Activated naive CD4-positive, alpha-beta T cell (primary cell): Measurements from ENCODE around the gene ELF2.
"Not testable (repeated sequence)": the region's sequence is repeated elsewhere in the genome, so short reads cannot be mapped to it uniquely, and the experiment has no call there.

Experiments
- DNase-seq, 4 experiments: peaks; one replicate each; lab custom pipeline; 2025; lab: John Stamatoyannopoulos, UW

The ELF2 gene

DNA sequence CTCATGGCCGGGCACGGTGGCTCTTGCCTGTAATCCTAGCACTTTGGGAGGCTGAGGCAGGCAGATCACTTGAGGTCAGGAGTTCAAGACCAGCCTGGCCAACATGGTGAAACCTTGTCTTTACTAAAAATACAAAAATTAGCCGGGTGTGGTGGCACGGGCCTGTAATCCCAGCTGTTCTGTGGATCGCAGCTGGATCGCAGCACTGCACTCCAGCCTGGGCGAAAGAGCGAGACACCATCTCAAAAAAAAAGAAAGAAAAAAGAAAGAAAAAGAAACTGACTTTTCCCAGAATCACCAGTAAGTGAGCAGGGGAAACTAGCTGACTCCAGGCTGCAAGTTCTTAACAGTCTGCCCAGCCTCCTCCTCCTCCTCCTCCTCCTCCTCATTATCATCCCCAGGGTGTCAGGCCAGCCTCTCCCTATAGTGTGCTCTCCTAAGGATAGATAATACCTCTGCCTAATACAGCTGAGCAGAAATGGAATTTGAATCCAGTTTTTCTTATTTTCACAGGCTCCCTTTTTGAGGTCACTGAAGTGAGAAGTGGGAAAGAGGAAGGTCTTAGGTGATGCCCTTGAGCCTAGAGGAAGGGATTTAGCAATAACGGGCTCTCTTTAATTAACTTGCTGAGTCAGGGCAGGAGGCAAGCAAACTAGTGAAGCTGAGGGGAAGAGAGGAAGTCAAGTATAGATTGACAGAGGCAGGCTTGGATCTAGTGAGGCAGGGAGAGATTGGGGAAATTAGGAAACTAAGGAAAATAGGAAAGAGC is 11.8 kb upstream of the ELF2 start:
- DNase-seq: no peak

DNA sequence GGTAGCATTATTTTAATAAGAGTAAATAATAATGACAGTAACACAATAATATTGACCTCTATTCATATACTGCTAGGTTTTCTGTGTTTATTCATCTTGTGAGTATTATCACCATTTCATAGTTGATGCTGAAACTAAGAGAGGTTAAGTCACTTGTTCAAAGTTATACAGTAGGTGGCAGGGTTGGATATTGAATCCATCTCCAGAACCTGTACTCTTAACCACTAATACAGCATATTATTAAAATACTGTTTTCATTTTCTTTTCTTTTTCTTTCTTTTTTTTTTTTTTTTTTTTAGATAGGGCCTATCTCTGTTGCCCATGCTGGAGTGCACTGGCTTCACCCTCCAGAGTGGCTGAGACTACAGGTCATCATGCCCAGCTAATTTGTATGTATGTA is 7.1 kb upstream of the ELF2 start:
- DNase-seq: no peak

DNA sequence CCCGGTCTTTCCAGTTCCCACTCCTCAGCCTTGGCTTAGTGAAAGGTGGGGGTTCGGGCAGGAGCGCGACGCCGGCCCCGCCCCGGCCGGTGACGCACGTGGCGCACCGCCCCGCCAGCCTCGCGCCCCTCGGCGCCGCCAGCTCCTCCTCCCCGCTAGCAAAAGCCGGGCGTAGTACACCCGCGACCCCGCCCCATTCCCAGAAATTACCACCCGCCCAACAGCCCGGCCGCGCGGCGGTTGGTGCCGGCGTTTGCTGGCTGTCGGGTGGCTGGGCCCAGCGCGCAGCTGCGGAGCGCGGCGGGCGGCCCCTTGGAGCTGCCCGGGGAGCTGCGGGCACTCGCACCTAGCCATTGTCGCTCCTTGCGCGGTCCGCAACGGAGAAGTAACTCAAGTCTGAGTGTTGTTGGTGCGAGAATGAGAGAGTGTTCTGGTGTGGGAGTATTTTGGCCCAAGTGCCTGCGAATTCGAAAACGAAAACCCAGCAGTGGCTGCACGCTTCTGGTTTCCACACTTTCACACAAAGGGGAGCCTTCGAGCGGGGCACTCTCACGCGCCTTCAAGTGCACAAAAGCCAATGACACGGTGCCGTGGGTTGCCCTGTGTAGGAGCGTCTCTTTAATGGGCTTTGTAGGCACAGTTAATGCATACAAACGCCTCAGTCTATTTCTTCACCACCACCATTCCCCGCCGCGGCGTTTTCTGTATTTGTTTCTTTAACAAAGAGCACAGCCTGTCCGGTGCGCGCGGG is 1.0 kb upstream of the ELF2 start:
- peak; percentile 65 to 90 (median 74) for DNase-seq

DNA sequence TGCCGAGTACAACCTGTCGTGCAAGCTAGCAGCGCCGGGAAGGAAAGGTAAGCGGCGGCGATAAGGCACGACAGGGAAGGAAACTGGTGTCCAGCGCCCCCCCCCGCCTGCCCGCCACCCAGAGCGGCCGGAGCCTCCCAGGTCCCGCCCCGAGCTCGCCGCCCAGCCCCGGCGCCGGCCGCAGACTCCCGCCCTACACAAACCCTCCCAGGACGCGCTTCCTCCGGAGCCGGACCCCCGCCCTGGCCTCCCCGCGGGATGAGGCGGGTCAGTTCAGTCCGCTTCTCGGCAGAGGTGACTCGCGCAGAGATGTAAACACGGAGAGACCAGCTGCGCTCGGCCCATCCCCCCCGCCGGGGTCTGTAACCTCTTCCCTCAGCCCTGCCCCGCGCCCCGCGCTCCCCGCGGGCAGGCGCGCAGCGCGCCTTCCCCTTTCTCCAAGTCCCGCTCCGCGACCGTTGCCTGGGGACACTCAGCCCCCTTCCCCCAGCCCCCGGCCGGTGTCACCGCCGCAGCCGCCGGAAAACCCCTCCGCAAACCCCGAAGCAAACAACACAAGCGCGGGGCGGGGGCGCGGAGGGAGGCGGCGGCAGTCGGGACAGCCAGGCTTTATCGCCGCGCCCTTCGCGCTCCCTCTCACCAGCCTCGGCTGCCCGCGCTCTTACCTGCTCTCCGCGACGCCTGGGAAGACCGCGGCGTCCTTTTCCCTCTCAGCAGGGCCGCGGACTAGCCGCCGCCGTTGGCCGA is 543 bp downstream of the ELF2 start:
- DNase-seq: peak; percentile 35 to 63 (median 42)

DNA sequence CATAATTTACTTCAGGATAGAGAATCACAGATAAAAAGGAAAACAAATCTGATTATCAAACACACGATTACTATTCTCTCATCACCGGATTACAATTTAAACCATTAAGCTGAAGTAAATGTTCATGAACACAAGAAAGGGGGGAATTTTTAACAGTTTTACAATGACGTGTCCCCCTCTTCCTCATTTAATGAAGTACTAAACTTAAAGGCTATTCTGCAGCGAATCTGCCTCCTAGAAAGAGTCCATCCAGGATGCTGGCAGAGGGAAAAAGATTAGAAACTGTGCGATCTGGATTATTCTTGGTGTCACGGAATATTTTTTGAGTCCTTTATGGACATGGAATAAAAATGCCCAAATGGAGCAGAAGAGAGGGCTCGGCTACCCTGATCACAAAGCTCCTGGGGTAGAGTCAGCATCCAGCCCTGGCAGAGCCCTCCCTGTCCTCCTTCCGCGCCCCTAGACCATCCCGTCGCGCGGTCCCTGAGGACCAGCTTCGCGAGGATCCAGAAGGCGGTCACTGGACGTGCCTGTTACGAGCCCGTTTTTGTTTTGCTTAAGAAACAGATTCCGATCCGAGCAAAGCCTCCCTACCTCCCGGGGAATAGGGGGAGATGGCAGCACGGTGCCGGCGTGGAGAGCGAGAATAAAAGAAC is 1.2 kb downstream of the ELF2 start:
- no peak for DNase-seq

DNA sequence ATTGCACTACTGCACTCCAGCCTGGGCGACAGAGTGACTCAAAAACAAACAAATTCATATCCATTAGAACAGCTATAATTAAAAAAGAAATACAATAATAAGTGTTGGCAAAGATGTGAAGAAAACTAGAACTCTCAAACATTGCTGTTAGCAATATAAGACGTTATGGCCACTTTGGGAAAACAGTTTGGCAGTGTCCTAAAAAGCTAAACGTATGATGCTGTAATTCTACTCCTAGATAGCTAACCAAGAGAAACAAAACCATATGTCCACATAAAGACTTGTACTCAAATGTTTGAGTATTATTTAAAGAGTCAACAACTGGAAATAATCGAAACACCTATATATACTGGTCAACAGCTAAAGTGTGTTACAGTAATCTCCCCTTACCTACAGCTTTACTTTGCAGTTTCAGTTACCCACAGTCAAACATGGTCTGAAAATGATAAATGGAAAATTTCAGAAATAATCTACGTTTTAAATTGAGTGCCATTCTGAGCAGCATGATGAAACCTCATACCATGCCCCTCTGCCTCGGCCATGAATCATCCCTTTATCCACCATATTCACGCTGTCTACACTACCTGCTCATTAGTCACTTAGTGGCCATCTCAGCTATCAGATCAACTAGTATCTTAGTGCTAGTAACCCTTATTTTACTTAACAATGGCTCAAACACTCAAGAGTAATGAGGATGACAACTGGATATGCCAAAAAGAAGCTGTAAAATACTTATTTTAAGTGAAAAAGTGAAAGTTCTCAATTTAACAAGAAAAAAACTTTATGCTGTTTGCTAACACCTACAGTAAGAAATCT is 4.9 kb downstream of the ELF2 start:
- no peak for DNase-seq

DNA sequence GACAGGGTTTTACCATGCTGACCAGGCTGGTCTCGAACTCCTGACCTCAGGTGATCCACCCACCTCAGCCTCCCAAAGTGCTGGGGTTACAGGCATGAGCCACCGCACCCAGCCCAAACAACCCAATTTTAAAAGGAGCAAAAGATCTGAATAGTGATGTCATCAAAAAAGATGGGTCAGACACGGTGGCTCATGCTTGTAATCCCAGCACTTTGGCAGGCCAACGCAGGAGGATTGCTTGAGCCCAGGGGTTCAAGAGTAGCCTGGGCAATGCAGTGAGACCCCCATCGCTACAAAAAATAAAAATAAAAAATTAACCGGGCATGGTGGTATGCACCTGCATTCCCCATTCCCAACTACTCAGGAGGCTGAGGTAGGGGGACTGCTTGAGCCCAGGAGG is 6.1 kb downstream of the ELF2 start:
- no peak for DNase-seq

DNA sequence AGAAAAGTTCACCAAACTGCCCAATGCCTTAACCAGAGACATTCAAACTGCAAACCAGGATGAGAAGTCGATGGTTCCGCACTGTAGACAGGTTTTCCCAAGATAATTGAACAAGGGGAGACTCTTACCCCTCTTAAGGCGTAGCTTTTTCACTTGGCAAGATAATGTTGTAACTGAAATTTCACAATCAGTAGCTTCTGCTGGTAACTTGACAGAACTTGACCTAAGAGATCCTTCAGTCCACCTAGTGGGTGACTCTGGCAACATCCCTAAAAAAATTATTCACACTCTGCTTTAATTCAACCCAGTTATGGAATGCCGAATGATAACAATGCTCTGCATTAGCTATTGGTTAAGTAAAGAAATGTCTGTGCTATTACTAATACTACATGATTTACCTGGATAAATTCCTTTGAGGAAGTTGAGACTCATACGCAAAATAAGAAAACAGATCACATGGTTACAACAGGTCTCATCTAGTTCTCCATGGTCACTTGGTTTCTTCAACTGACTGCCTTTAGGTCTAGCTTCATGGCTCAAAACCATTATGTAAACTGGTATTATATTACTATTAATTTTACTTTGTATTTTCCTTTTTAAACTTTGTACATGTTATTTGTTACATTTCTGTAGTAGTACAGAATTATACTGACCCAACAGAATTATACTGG is 9.1 kb downstream of the ELF2 start:
- no peak for DNase-seq

DNA sequence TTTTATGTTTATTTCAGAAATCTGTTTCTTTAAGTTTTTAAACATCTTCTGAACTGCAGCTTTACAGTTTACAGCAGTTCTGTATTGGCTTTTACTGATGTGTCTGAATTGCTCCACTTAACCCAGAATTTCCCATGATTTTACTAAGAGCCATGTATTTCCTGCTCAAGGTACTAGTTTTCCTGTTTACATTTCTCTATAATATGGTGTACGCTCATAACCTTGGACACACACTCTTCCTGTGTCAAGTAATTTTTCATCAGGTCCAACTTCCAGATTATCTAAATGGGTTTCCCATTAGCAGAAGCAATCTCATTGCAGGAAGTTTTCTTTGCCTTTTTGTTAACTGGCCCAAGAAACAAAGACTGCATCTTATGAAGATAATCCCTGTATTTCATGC is 12.3 kb downstream of the ELF2 start:
- DNase-seq: no peak

DNA sequence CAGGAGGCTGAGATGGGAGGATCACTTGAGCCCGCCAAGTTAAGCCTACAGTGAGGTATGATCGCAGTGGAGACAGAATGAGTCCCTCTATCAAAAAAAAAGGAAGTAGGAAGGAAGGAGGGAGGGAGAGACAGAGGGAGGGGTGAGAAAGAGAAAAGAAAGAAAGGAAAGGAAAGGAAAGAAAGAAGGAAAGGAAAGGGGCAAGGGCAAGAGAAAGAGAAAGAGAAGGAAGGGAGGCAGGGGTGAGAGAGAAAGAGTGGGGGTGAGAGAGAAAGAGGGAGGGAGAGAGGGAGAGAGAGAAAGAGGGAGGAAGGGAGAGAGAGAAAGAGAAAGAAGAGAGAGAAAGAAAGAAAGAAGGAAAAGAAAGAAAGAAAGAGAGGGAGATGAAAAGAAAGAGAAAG is 13.2 kb downstream of the ELF2 start:
- DNase-seq: no peak

DNA sequence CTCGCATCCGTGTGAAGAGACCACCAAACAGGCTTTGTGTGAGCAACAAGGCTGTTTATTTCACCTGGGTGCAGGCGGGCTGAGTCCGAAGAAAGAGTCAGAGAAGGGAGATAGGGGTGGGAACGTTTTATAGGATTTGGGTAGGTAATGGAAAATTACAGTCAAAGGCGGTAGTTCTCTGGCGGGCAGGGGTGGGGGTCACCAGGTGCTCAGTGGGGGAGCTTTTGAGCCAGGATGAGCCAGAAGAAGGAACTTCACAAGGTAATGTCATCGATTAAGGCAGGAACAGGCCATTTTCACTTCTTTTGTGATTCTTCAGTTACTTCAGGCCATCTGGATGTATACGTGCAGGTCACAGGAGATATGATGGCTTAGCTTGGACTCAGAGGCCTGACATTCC is 19.0 kb downstream of the ELF2 start:
- DNase-seq: not testable (repeated sequence)

DNA sequence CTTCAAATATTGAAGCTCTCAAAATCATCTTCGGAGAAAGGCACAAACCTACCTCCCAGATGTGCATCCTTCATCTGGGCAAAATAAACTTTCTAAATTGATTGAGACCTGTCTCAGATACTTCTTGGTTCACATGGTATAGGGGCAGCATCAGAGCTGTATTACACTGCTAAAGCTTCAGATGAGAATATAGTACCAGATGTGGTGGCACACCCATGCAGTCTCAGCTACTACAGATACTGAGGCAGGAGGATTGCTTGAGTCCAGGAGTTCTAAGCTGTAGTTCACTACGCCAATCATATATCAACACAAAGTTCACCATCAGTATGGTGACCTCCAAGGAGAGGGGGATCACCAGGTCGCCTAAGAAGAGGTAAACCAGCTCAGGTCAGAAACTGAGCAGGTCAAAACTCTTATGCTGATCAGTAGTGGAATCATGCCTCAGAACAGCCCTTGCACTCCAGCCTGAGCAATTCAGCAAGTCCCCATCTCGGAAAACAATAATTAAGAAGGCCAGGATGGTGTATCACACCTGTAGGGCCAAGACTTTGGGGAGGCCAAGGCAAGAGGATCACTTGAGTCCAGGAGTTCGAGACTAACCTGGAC is 22.0 kb downstream of the ELF2 start:
- DNase-seq: no peak

DNA sequence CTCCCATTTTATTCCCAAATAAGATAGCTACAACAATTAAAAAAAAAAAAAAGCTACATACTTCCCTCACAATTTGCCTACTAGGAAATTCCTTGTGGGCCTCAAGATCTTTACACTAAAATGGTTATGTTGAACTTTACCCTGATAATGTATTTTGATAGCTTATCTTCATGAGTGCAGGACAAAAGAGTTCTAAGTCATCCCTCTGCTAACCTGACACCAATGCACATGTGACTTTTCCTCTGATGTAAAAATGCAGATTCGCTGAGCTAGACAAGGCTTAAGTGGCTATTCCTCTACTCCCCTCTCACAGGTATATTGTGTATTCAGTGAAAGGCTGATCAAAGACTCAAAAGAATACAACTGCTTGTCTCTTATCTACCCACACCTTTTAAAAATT is 22.5 kb downstream of the ELF2 start:
- no peak for DNase-seq

DNA sequence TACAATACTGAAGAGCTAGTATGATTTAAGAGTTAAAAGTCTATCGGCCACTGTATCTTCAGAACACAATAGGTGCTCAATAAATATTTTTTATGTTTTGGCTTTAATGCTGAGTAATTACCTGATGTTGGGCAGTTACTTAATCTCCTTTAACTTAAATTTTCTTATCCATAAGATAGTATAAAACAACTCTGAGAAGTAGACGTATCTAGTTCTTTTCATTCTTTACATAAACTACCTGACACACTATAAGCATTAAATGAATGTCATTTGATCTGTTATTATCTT is 22.9 kb downstream of the ELF2 start:
- DNase-seq: no peak

DNA sequence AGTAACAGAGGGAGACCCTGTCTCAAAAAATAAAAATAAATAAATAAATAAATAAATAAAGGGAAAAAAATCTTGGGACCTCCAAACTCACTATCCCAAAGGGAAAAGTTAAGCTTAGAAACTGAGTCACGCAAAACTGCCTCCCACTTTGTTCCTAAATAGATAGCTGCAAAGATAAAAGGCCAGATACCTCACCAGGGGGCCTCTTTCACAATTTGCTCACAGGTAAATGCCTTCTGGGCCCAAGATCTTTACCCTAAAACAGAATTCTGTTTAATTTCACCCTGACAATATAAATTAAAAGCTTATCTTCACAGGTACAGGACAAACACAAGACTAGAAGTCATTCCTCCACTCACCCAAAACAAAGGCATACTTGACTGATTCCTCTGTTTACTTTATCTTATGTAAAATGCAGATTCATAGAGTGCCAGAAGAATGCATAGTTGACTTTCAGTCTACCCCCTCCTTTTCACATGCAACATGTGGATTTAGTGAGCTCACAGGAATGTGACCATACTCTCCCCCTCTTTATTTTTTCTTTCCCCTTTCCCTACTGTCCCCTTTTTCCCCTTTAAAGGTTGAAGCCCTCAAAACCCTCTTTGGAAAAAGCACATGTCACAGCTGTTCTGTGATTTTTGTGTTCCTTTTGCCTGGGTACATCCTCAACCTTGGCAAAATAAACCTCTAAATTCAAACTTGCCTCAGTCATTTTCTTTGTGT is 23.4 kb downstream of the ELF2 start:
- no peak for DNase-seq

DNA sequence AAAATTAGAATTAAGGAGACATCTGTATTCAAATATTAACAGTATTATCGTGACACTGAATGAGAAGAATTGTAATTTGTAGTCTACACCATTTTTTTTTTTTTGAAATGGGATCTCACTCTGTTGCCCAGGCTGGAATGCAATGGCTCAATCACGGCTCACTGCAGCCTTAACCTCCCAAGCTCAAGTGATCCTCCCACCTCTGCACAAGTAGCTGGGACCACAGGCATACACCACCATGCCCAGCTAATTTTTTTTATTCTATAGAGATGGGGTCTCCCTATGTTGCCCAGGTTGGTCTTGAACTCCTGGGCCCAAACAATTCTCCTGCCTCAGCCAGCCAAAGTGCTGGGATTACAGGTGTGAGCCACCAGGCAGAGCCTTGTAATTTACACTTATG is 24.8 kb downstream of the ELF2 start:
- DNase-seq: no peak

DNA sequence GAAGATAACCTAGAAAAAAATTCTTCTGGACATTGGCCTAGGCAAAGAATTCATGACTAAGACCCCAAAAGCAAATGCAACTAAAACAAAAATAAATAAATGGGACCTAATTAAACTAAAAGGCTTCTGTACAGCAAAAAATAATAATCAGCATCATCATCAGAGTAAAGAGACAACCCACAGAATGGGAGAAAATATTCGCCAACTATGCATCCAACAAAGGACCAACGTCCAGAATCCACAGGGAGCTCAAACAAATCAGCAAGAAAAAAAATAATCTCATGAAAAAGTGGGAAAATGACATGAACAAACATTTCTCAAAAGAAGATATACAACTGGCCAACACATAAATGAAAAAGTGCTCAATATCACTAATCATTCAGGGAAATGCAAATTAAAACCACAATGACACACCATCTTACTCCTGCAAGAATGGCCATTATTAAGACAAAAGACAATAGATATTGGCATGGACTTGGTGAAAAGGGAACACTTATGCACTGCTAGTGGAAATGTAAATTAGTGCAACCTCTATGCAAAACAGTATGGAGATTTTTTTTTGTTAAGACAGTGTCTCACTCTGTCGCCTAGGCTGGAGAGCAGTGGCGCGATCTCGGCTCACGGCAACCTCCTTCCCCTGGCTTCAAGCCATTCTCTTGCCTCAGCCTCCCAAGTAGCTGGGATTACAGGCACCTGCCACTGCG is 29.9 kb downstream of the ELF2 start:
- no peak for DNase-seq

DNA sequence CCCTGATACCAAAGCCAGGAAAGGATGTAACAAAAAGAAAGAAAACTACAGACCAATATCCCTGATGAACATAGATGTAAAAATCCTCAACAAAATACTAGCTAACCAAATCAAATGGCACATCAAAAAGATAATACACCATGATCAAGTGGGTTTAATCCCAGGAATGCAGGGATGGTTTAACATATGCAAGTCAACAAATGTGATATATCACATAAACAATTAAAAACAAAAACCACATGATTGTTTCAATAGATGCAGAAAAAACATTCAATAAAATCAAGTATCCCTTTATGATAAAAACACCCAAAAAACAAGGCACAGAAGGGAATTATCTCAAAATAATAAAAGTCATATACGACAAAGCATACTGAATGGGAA is 31.5 kb downstream of the ELF2 start:
- DNase-seq: no peak

DNA sequence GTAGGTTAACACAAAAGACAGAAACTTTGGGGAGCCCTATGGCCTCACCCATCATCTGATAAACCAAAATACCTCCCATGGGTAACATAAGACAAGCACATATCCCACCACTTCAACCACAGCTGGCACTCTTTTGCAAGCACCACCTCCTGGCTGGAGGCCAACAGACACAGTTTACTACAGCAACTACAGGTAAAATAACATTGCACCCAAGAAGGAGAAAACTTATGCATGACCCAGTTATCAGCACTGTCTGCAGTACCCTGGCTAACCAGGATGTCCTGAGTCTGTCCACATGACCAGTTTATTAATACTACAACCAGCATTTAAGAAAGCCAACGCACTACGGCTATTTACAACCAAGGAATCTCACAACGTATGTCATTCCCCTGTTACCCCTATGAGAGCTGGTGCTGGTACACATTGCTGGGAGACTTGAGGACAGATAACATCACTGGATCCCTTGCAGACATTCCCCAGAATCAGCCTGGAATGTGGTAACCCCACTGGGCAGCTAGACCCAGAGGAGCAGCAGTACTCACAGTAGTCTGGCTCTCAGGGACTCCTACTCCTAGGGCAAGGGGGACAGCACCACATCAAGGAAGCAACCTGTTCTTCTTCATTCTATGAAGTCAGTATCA is 32.0 kb downstream of the ELF2 start:
- DNase-seq: no peak
